Measurements from ENCODE around the gene PDE6G. TPM values are rescaled to one million over a fixed set of nuclear protein-coding genes. Genes with fewer than 3 reads are reported as not detected.

Gene PDE6G
- total and polyA plus RNA-seq, 2 of the 13 experiments (the other 11 are each of a cell fraction or from before 2014, with no cell fraction given) = 1.4 to 6.7 TPM

- in situ Hi-C loops (cut with HindIII; ENCODE audit: extremely low pct_ligation_motif_present, low pct_unique_long_range_greater_than_20kb) (no loop called here), intact Hi-C loops (cut with micrococcal nuclease; ENCODE audit: unreplicated experiment) (no loop called here)
- Histone ChIP-seq H3K36me3 (replicated peaks in 1 of 2; ENCODE audit: control insufficient read depth in 1 of 2, insufficient read depth in 2 of 2, low read length in 2 of 2) (peaks cover 57 to 78% of the 10 kb centered on the region in 2 experiments), H3K4me1 (ENCODE audit: insufficient read depth, low read length) (no peaks in the 10 kb centered on the region), H3K79me2 (ENCODE audit: insufficient read depth, low read length) (peaks cover 8% of the 10 kb centered on the region), H3K27me3 (ENCODE audit: control insufficient read depth in 1 of 2, insufficient read depth in 2 of 2, low read length in 2 of 2) (no peaks in the 10 kb centered on the region; a peak in 1 of 5 replicates), H2AFZ (ENCODE audit: low read length) (no peak overlapping the region), H3K4me2 (ENCODE audit: low read depth, low read length) (no peak overlapping the region), H3K9me3 (ENCODE audit: low read length) (no peaks in the 10 kb centered on the region), H3K4me3 (replicated peaks in 1 of 3; ENCODE audit: insufficient read depth in 1 of 3, low read depth in 2 of 3, low read length in 3 of 3) (no peak overlapping the region), H3K9ac (ENCODE audit: insufficient read depth, low read depth, low read length) (no peak overlapping the region), H3K27ac (ENCODE audit: extremely low read length, insufficient read depth, low read length) (no peak overlapping the region), H4K20me1 (ENCODE audit: insufficient read depth, low read length) (no peaks in the 10 kb centered on the region; the same call in 1 of the 2 replicates)
- ATAC-seq = no peak; the same call in 1 of the 3 replicates
- no TSS peak for BruUV-seq (replicated peaks)
- no peak for FAIRE-seq
- CTCF ChIA-PET (ENCODE audit: low intra/inter-chr PET ratio, low total read pairs) = no interaction called here
- POLR2A ChIA-PET = interaction anchor here (1.3 to 2.1 kb wide), 2 partner anchors 11 to 18 kb away, joined by 5 to 16 read pairs; partner anchors contain the start of genes ARL16 and HGS
- DNase-seq (ENCODE audit: low spot score) = no peak
- WGBS (ENCODE audit: low lambda C conversion rate) = 81% methylated on average over 3 of the region's 6 CpGs
- TF ChIP-seq HOXA5 (CRISPR knock-in tag; IDR thresholded peaks at IDR 0.05) (no peak), GABPA (IDR thresholded peaks at IDR 0.05; ENCODE audit: low read depth, low read length) (no peak), GABPA (CRISPR knock-in tag; IDR thresholded peaks at IDR 0.05; ENCODE audit: low read depth) (no peak), ZNF569 (CRISPR knock-in tag; IDR thresholded peaks at IDR 0.05; ENCODE audit: borderline replicate concordance) (no peak), RFX5 (IDR thresholded peaks at IDR 0.05; ENCODE audit: low read depth, low read length) (no peak), ZNF543 (CRISPR knock-in tag; IDR thresholded peaks at IDR 0.05) (no peak), ZNF781 (CRISPR knock-in tag; IDR thresholded peaks at IDR 0.05; ENCODE audit: borderline replicate concordance, not compliant biosample characterization) (no peak), ZNF121 (CRISPR knock-in tag; IDR thresholded peaks at IDR 0.05) (no peak), ZNF749 (CRISPR knock-in tag; IDR thresholded peaks at IDR 0.05; ENCODE audit: borderline replicate concordance) (no peak)
- TF ChIP-seq, protein P1, sequence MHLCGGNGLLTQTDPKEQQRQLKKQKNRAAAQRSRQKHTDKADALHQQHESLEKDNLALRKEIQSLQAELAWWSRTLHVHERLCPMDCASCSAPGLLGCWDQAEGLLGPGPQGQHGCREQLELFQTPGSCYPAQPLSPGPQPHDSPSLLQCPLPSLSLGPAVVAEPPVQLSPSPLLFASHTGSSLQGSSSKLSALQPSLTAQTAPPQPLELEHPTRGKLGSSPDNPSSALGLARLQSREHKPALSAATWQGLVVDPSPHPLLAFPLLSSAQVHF (CRISPR knock-in tag; IDR thresholded peaks at IDR 0.05) = no peak
These were observed 38.9 kb upstream of the PDE6G start for GRCh38 chr17:81695211-81695610.
